WERI-Rb-1 (cell line): ENCODE data around the gene PSRC1.

ENCODE experiments used
- DNase-seq: peaks from one replicate; pipeline ENCODE4 v3.0.0-alpha.2; 2020
- H3K27ac ChIP-seq: fragments of 250-450 bp; sonication (Bioruptor Pico); 2 replicates; pipeline ENCODE4 v1.5.1; 2020; ENCODE audit warnings: mild to moderate bottlenecking, moderate library complexity
- H3K27me3 ChIP-seq: fragments of 250-450 bp; sonication (Bioruptor Pico); 2 replicates; pipeline ENCODE4 v1.5.1; 2021; ENCODE audit warnings: mild to moderate bottlenecking, low read depth, moderate library complexity; ENCODE audit not compliant: insufficient read depth, severe bottlenecking
- H3K36me3 ChIP-seq: fragments of 250-450 bp; sonication (Bioruptor Pico); 2 replicates; pipeline ENCODE4 v1.5.1; 2020; ENCODE audit warnings: mild to moderate bottlenecking, moderate library complexity
- H3K4me3 ChIP-seq: 2 replicates; pipeline ENCODE4 v1.5.1; 2011; ENCODE audit warnings: low read depth, mild to moderate bottlenecking, control low read depth, low read length
- H3K9me3 ChIP-seq: fragments of 250-450 bp; sonication (Bioruptor Pico); 2 replicates; pipeline ENCODE4 v1.5.1; 2021; ENCODE audit warnings: mild to moderate bottlenecking, moderate library complexity; ENCODE audit not compliant: severe bottlenecking
- TF ChIP-seq, protein P1 (sequence below): IDR thresholded peaks from 2 replicates; pipeline ENCODE4 v1.5.1; 2011; ENCODE audit warnings: low read depth, mild to moderate bottlenecking, control low read depth, inconsistent platforms, low read length

Gene PSRC1

DNA sequence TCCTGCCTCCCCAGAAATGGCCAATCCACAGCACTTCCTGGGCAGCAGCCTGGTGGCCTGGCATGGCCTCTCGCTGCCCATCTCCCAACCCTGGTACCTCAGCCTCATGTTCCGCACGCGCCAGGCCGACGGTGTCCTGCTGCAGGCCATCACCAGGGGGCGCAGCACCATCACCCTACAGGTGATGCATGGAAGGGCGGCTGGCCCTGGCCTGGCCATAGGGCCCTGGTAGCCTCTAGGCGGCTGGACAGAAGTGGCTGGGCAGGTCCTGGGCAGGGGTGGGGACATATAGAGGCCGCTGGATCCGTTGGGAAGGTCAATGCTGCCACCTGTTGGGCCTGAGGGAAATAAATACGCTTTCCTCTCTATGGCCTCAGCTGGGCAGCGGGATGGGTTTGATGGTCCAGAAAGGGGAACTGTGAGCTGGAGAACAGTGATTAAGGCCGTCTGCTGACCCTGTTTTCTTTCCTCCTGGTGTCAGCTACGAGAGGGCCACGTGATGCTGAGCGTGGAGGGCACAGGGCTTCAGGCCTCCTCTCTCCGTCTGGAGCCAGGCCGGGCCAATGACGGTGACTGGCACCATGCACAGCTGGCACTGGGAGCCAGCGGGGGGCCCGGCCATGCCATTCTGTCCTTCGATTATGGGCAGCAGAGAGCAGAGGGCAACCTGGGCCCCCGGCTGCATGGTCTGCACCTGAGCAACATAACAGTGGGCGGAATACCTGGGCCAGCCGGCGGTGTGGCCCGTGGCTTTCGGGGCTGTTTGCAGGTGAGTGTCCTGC lies 19.2 kb downstream of the PSRC1 start:
- DNase-seq, result peak; percentile 97
- H3K4me3 ChIP-seq, result no peak overlapping the region
- H3K27me3 ChIP-seq, result no peaks in the 10 kb centered on the region
- H3K36me3 ChIP-seq, result peaks cover 85% of the 10 kb centered on the region
- TF ChIP-seq, protein P1, sequence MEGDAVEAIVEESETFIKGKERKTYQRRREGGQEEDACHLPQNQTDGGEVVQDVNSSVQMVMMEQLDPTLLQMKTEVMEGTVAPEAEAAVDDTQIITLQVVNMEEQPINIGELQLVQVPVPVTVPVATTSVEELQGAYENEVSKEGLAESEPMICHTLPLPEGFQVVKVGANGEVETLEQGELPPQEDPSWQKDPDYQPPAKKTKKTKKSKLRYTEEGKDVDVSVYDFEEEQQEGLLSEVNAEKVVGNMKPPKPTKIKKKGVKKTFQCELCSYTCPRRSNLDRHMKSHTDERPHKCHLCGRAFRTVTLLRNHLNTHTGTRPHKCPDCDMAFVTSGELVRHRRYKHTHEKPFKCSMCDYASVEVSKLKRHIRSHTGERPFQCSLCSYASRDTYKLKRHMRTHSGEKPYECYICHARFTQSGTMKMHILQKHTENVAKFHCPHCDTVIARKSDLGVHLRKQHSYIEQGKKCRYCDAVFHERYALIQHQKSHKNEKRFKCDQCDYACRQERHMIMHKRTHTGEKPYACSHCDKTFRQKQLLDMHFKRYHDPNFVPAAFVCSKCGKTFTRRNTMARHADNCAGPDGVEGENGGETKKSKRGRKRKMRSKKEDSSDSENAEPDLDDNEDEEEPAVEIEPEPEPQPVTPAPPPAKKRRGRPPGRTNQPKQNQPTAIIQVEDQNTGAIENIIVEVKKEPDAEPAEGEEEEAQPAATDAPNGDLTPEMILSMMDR, result peak; percentile 98
- no peak overlapping the region for H3K27ac ChIP-seq
- H3K9me3 ChIP-seq, result no peaks in the 10 kb centered on the region

DNA sequence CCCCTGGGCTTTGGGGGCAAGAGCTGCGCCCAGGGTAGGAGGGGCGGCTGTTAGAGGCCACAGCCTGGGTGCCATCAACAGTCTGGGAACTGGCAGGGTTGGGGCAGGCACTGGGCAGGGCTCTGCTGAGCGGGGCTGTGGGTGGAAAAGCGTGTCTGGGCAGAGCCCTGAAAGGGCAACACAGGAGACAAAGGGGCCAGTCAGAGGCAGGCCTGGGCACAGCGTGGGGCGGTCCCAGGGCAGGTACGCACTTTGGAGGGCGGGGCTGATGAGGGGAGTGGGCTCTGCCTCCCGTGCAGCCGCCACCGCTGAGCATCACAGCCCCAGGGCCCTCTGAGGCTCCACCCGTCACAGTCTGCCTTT lies 19.7 kb downstream of the PSRC1 start:
- H3K4me3 ChIP-seq, result no peak overlapping the region
- no peak for DNase-seq
- H3K9me3 ChIP-seq, result no peaks in the 10 kb centered on the region
- TF ChIP-seq, protein P1, result no peak
- H3K27ac ChIP-seq, result no peak overlapping the region
- H3K36me3 ChIP-seq, result peaks cover 85% of the 10 kb centered on the region
- no peaks in the 10 kb centered on the region for H3K27me3 ChIP-seq

DNA sequence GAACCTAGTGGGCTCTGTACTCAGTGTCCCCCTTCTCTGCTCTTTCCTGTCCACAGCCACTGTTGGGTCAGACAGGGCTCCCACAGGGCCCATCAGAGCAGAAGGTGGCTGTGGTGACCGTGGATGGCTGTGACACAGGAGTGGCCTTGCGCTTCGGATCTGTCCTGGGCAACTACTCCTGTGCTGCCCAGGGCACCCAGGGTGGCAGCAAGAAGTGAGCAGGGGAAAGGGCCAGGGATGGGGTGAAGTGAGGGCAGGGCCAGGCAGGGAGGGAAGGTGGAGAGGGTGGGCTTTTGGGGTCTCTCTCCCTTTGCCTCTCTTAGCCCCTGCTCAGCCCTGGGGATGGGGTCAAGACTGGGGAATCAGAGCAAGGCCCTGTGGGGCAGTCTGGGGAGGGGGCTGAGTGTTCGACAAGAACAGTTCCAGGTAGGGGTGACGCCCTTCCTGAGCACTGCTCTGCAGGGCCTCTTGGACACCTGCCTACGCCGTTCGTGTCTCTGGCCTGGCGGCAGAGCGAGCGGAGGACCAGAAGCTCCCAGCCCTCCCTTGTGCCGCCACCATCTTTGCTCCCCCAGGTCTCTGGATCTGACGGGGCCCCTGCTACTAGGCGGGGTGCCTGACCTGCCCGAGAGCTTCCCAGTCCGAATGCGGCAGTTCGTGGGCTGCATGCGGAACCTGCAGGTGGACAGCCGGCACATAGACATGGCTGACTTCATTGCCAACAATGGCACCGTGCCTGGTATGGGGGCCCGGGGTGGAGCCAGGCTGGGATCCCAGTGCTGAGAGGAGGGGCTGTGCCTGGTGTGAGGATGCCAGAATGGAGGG lies 20.5 kb downstream of the PSRC1 start:
- H3K36me3 ChIP-seq, result peaks cover 79% of the 10 kb centered on the region
- H3K4me3 ChIP-seq, result no peak overlapping the region
- DNase-seq, result no peak
- TF ChIP-seq, protein P1, result no peak
- H3K27me3 ChIP-seq, result no peaks in the 10 kb centered on the region
- no peak overlapping the region for H3K27ac ChIP-seq
- H3K9me3 ChIP-seq, result no peaks in the 10 kb centered on the region

DNA sequence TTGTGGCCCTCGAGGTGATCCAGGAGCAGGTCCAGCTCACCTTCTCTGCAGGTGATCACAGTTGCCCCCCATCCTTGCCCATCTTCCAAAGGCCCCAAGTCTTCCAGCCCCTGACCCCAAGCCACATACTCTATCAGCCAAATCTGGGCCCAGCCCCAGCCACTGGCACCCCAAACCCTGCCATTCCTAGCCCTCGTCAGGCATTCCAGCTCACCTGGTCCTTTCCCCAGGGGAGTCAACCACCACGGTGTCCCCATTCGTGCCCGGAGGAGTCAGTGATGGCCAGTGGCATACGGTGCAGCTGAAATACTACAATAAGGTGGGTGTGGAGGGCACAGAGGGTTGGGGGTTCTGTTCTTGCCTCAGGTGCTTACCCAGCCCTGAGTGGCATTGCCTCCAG lies 21.4 kb downstream of the PSRC1 start:
- Histone ChIP-seq H3K36me3 (peaks cover 75% of the 10 kb centered on the region), H3K4me3 (no peak overlapping the region), H3K9me3 (no peaks in the 10 kb centered on the region), H3K27ac (no peak overlapping the region), H3K27me3 (no peaks in the 10 kb centered on the region)
- TF ChIP-seq, protein P1, result no peak
- no peak for DNase-seq

DNA sequence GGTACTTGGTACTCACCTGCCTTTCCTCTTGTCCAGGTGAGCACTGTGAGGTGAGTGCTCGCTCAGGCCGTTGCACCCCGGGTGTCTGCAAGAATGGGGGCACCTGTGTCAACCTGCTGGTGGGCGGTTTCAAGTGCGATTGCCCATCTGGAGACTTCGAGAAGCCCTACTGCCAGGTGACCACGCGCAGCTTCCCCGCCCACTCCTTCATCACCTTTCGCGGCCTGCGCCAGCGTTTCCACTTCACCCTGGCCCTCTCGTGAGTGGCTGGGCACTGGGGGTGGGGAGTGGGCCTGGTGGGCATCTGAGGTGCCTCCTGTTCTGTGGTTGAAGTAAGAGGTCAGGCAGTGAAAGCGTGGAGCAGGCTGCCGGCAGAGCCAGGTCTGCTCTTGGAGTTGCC lies 21.9 kb downstream of the PSRC1 start:
- H3K4me3 ChIP-seq, result no peak overlapping the region
- DNase-seq, result no peak
- H3K27me3 ChIP-seq, result no peaks in the 10 kb centered on the region
- TF ChIP-seq, protein P1, result no peak
- H3K9me3 ChIP-seq, result no peaks in the 10 kb centered on the region
- H3K27ac ChIP-seq, result no peak overlapping the region
- H3K36me3 ChIP-seq, result peaks cover 73% of the 10 kb centered on the region
